Measurements from ENCODE around the gene ITIH1. TPM values are rescaled to one million over a fixed set of nuclear protein-coding genes. Genes with fewer than 3 reads are reported as not detected.

Gene ITIH1
- total and polyA plus RNA-seq, 9 of the 15 experiments (the other 6 are each of a cell fraction or from before 2014, with no cell fraction given) = 0.31 TPM; not detected in 8

DNA sequence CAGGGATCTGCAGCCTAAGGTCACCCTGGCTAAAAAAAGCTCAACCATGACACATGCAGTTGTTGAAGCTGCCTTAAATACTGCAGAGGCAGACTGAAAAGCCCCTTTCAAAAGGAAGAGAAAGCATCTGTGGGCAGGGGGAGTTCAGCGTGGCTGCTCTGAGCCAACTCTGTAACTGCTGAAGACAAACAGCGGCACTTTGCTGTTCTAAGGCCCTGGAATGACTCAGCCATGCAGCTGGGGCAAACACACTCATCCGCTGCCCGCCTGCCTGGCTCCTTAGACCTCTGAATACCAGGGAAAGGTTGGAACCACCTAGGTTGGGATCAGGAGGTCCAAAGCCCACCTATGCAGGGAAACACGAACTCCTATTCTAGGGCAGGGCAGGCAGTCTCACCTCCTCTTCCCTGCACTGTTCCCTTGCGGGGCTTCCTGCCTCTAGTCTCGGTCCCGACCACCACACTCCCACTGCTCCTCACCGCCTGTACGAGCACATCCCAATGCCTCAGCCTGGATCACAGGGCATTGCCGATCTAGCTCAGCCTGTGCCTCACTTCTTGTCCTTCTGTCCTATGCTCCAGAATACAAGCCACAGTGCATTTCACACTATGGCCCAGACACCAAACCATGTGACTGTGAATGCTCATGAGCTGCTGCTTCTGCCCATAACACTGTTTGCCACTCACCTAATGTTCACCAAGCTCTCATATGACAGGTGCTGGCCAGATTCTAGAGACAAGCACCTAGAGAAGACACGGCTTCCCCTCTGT, 64.0 kb downstream of the ITIH1 start:
- no peaks in the 10 kb centered on the region for H3K27me3 ChIP-seq (ENCODE audit: control insufficient read depth in 2 of 2, insufficient read depth in 2 of 2, low read length in 2 of 2)
- intact Hi-C loops (cut with micrococcal nuclease) = no loop called here
- H3K4me2 ChIP-seq (ENCODE audit: insufficient read depth, low read length) = no peak overlapping the region
- H3K4me3 ChIP-seq = no peak overlapping the region
- no peaks in the 10 kb centered on the region for H3K36me3 ChIP-seq (ENCODE audit: control insufficient read depth, insufficient read depth, low read length)
- H3K9me3 ChIP-seq (replicated peaks; ENCODE audit: control insufficient read depth, insufficient read depth, low read depth, low read length) = no peaks in the 10 kb centered on the region
- no peak for DNase-seq (ENCODE audit: extremely low read depth in 1 of 4, low spot score in 3 of 4)
- WGBS (ENCODE audit: insufficient coverage, low coverage, missing lambda C conversion rate) = 78% methylated on average over 10 of the region's 12 CpGs
- H3K4me1 ChIP-seq (replicated peaks in 1 of 2; ENCODE audit: control insufficient read depth in 2 of 2, insufficient read depth in 2 of 2, low read length in 2 of 2) = no peaks in the 10 kb centered on the region
- TF ChIP-seq ELF1 (tag; IDR thresholded peaks at IDR 0.05) = no peak
- TF ChIP-seq, protein P1, sequence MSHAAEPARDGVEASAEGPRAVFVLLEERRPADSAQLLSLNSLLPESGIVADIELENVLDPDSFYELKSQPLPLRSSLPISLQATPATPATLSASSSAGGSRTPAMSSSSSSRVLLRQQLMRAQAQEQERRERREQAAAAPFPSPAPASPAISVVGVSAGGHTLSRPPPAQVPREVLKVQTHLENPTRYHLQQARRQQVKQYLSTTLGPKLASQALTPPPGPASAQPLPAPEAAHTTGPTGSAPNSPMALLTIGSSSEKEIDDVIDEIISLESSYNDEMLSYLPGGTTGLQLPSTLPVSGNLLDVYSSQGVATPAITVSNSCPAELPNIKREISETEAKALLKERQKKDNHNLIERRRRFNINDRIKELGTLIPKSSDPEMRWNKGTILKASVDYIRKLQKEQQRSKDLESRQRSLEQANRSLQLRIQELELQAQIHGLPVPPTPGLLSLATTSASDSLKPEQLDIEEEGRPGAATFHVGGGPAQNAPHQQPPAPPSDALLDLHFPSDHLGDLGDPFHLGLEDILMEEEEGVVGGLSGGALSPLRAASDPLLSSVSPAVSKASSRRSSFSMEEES (CRISPR knock-in tag; IDR thresholded peaks at IDR 0.05) = no peak
- no peak for TF ChIP-seq SAFB2 (IDR thresholded peaks at IDR 0.05; ENCODE audit: borderline replicate concordance, low read depth, low read length, severe bottlenecking)
- TF ChIP-seq SIN3B (IDR thresholded peaks at IDR 0.05; ENCODE audit: low read depth) = no peak
- no peak for TF ChIP-seq HNRNPLL (IDR thresholded peaks at IDR 0.05; ENCODE audit: low read depth, low read length, poor library complexity, severe bottlenecking)
- TF ChIP-seq CBX1 (IDR thresholded peaks at IDR 0.05; ENCODE audit: low read depth) = no peak
- TF ChIP-seq ZNF384 (IDR thresholded peaks at IDR 0.05; ENCODE audit: low read depth, low read length) = no peak
- TF ChIP-seq PRPF4 (IDR thresholded peaks at IDR 0.05; ENCODE audit: insufficient read depth, low read depth, low read length, poor library complexity, severe bottlenecking) = no peak
- TF ChIP-seq POLR2A (conservative IDR thresholded peaks at IDR 0.05) = no peak
- no peak for TF ChIP-seq L3MBTL2 (IDR thresholded peaks at IDR 0.05)
- TF ChIP-seq MED1 (CRISPR knock-in tag; IDR thresholded peaks at IDR 0.05; ENCODE audit: borderline replicate concordance) = no peak
- TF ChIP-seq, protein P2, sequence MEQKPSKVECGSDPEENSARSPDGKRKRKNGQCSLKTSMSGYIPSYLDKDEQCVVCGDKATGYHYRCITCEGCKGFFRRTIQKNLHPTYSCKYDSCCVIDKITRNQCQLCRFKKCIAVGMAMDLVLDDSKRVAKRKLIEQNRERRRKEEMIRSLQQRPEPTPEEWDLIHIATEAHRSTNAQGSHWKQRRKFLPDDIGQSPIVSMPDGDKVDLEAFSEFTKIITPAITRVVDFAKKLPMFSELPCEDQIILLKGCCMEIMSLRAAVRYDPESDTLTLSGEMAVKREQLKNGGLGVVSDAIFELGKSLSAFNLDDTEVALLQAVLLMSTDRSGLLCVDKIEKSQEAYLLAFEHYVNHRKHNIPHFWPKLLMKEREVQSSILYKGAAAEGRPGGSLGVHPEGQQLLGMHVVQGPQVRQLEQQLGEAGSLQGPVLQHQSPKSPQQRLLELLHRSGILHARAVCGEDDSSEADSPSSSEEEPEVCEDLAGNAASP (IDR thresholded peaks at IDR 0.05) = no peak
- no peak for TF ChIP-seq SAFB (IDR thresholded peaks at IDR 0.05; ENCODE audit: borderline replicate concordance, low read depth, low read length)
- TF ChIP-seq HDAC2 (IDR thresholded peaks at IDR 0.05) = no peak
- TF ChIP-seq BCOR (IDR thresholded peaks at IDR 0.05) = no peak
- no peak for TF ChIP-seq PTBP1 (IDR thresholded peaks at IDR 0.05; ENCODE audit: low read depth, low read length)
- no peaks in the 10 kb centered on the region for H4K20me1 ChIP-seq (replicated peaks; ENCODE audit: control insufficient read depth, insufficient read depth, low read length)
- H3K9ac ChIP-seq (ENCODE audit: insufficient read depth in 1 of 2, low read depth in 2 of 2, low read length in 2 of 2) = no peak overlapping the region
- in situ Hi-C loops (cut with MboI) = loop anchor here (10.0 kb wide), 1 partner anchor 233 kb away; no protein-coding TSS in a partner anchor
- no TSS peak for BruUV-seq (replicated peaks)
- no peak for ATAC-seq
- CTCF ChIA-PET (ENCODE audit: low intra/inter-chr PET ratio) = no interaction called here
- POLR2A ChIA-PET = interaction anchor here (1.2 kb wide), 1 partner anchor 18 kb away, joined by 3 read pairs; no protein-coding TSS in a partner anchor
- H3K79me2 ChIP-seq (ENCODE audit: control insufficient read depth, insufficient read depth, low read length) = no peaks in the 10 kb centered on the region
- no peak for FAIRE-seq
- H3K27ac ChIP-seq (ENCODE audit: extremely low read depth, low read depth, low read length) = no peak overlapping the region
- no peaks in the 10 kb centered on the region for H3K9me1 ChIP-seq (ENCODE audit: control insufficient read depth, insufficient read depth, low read length)
- no peak overlapping the region for H2AFZ ChIP-seq (ENCODE audit: low read depth, low read length)
